Activated naive CD4-positive, alpha-beta T cell treated with anti-CD3 and anti-CD28 coated beads, Interleukin-2, amount 10 ng/mL, durations not matched to agents 7 days and 5 days (primary cell): ENCODE data around the gene ABCD3.
"Not testable (repeated sequence)": the region's sequence is repeated elsewhere in the genome, so short reads cannot be mapped to it uniquely, and the experiment has no call there.

Experiments used
- CTCF ChIA-PET: fragments of 350-600 bp; sonication (Branson Sonifier 250); formaldehyde crosslinking; loops from one replicate; lab custom pipeline; 2021; ENCODE audit warnings: antibody characterized with exemption; lab: Charles Lee
- DNase-seq: peaks from one replicate; pipeline ENCODE4 v3.0.0-alpha.2; 2020
- H3K27ac Mint-ChIP-seq: one replicate; pipeline ENCODE4 v1.8.0; 2021; ENCODE audit warnings: mild to moderate bottlenecking, moderate library complexity, mixed read lengths
- H3K27me3 Mint-ChIP-seq: one replicate; pipeline ENCODE4 v1.8.0; 2021; ENCODE audit warnings: mild to moderate bottlenecking, mixed read lengths
- H3K36me3 Mint-ChIP-seq: one replicate; pipeline ENCODE4 v1.8.0; 2021; ENCODE audit warnings: mixed read lengths
- H3K4me1 Mint-ChIP-seq: one replicate; pipeline ENCODE4 v1.8.0; 2021; ENCODE audit warnings: mixed read lengths
- H3K4me3 Mint-ChIP-seq: one replicate; pipeline ENCODE4 v1.8.0; 2021; ENCODE audit warnings: mild to moderate bottlenecking, moderate library complexity, mixed read lengths
- H3K9me3 Mint-ChIP-seq: one replicate; pipeline ENCODE4 v1.8.0; 2021; ENCODE audit warnings: mixed read lengths

Gene ABCD3

GRCh38 chr1:94549706-94550105 is 131.5 kb downstream of the ABCD3 start:
- DNase-seq = no peak
- H3K4me3 Mint-ChIP-seq = no peak overlapping the region
- peaks cover 27% of the 10 kb centered on the region for H3K27me3 Mint-ChIP-seq
- H3K27ac Mint-ChIP-seq = no peak overlapping the region
- H3K9me3 Mint-ChIP-seq = no peaks in the 10 kb centered on the region
- CTCF ChIA-PET = no interaction called here
- H3K4me1 Mint-ChIP-seq = no peaks in the 10 kb centered on the region
- H3K36me3 Mint-ChIP-seq = no peaks in the 10 kb centered on the region

GRCh38 chr1:94550396-94550795 is 132.2 kb downstream of the ABCD3 start:
- H3K36me3 Mint-ChIP-seq = no peaks in the 10 kb centered on the region
- H3K27me3 Mint-ChIP-seq = peaks cover 25% of the 10 kb centered on the region
- H3K9me3 Mint-ChIP-seq = no peaks in the 10 kb centered on the region
- CTCF ChIA-PET = no interaction called here
- no peak for DNase-seq
- no peak overlapping the region for H3K27ac Mint-ChIP-seq
- H3K4me1 Mint-ChIP-seq = no peaks in the 10 kb centered on the region
- no peak overlapping the region for H3K4me3 Mint-ChIP-seq

- H3K27me3 Mint-ChIP-seq = peaks cover 28% of the 10 kb centered on the region
- H3K4me3 Mint-ChIP-seq = no peak overlapping the region
- H3K27ac Mint-ChIP-seq = no peak overlapping the region
- H3K4me1 Mint-ChIP-seq = no peaks in the 10 kb centered on the region
- no peaks in the 10 kb centered on the region for H3K36me3 Mint-ChIP-seq
- no peak for DNase-seq
- no peaks in the 10 kb centered on the region for H3K9me3 Mint-ChIP-seq
- CTCF ChIA-PET = no interaction called here
Observed at GRCh38 chr1:94550800-94551241, 132.6 kb downstream of the ABCD3 start.

GRCh38 chr1:94551449-94551848 is 133.3 kb downstream of the ABCD3 start:
- CTCF ChIA-PET = no interaction called here
- Mint-ChIP-seq H3K9me3 (no peaks in the 10 kb centered on the region), H3K27ac (no peak overlapping the region), H3K4me3 (no peak overlapping the region), H3K4me1 (no peaks in the 10 kb centered on the region), H3K27me3 (peaks cover 26% of the 10 kb centered on the region), H3K36me3 (no peaks in the 10 kb centered on the region)
- DNase-seq = no peak

DNA sequence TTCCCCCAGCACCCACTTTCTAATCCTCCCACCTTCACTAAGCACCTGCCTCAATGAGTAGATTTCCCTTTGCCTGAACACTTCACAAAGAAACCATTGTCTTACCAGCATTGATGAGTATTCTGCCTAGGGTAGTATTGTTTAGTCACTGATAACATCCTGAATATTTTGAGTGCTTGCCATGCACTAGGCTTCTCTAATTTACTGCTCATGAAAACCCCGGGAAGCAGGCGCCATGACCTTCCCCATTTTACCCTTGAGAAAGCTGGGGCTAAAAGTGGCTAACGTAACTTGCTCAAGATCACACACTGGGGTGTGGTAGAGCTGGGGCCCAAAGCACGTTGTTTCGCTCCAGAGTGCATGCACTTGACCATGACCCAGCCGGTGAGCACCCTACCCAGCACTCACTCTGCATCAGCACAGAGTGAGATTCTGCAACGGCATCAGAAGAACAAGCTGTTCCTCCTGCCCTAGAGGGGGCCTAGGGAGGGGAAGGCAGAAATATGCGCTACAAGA is 133.9 kb downstream of the ABCD3 start:
- Mint-ChIP-seq H3K4me3 (no peak overlapping the region), H3K36me3 (no peaks in the 10 kb centered on the region), H3K27ac (no peak overlapping the region), H3K4me1 (no peaks in the 10 kb centered on the region), H3K9me3 (no peaks in the 10 kb centered on the region), H3K27me3 (peaks cover 22% of the 10 kb centered on the region)
- CTCF ChIA-PET = no interaction called here
- DNase-seq = no peak

DNA sequence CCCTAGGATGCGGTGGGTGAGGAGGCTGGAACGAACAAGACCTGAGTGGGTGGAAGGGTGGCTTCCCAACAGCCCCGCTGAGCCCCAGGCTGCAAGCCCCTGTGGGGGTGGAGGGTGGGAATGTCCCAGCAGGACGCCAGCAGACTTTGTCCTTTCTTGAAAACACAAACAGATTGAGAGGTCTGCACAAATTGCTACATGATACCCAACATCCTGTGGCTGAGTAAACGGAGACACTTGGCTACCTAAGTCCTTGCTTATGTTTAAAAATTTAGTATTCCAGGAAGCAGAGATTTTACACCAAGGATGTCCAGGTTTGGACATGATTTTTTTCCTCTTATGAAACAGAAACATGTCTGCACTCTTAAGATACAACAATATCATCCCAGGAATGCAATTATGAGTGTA is 135.1 kb downstream of the ABCD3 start:
- no peaks in the 10 kb centered on the region for H3K36me3 Mint-ChIP-seq
- H3K27ac Mint-ChIP-seq = no peak overlapping the region
- H3K27me3 Mint-ChIP-seq = peaks cover 21% of the 10 kb centered on the region
- CTCF ChIA-PET = no interaction called here
- H3K4me1 Mint-ChIP-seq = no peaks in the 10 kb centered on the region
- DNase-seq = no peak
- no peak overlapping the region for H3K4me3 Mint-ChIP-seq
- H3K9me3 Mint-ChIP-seq = no peaks in the 10 kb centered on the region

GRCh38 chr1:94553931-94554330 is 135.7 kb downstream of the ABCD3 start:
- H3K36me3 Mint-ChIP-seq = no peaks in the 10 kb centered on the region
- H3K27me3 Mint-ChIP-seq = peaks cover 21% of the 10 kb centered on the region
- CTCF ChIA-PET = no interaction called here
- no peak for DNase-seq
- no peak overlapping the region for H3K4me3 Mint-ChIP-seq
- H3K27ac Mint-ChIP-seq = no peak overlapping the region
- no peaks in the 10 kb centered on the region for H3K4me1 Mint-ChIP-seq
- H3K9me3 Mint-ChIP-seq = no peaks in the 10 kb centered on the region

DNA sequence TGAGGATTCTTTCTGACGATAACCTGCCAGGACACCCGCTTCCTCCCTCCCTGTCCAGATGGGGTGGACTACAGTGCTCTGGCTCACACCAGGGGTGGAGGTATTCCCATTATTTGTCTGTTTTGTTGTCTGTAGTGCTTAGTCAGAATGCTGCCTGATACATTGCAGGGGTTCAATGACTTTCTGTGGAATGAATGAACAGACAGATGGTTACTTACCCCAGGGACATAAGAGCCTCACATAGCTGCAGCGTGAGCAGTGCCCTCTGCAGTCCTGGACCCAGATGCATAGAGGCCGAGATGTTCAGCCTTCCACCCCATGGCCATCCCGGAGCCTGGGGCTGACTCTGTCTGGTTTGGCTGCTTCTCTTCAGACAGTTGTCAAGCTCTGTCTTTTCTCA is 136.4 kb downstream of the ABCD3 start:
- no peaks in the 10 kb centered on the region for H3K9me3 Mint-ChIP-seq
- H3K36me3 Mint-ChIP-seq = no peaks in the 10 kb centered on the region
- peaks cover 17% of the 10 kb centered on the region for H3K27me3 Mint-ChIP-seq
- no peaks in the 10 kb centered on the region for H3K4me1 Mint-ChIP-seq
- CTCF ChIA-PET = no interaction called here
- no peak for DNase-seq
- H3K27ac Mint-ChIP-seq = no peak overlapping the region
- no peak overlapping the region for H3K4me3 Mint-ChIP-seq

DNA sequence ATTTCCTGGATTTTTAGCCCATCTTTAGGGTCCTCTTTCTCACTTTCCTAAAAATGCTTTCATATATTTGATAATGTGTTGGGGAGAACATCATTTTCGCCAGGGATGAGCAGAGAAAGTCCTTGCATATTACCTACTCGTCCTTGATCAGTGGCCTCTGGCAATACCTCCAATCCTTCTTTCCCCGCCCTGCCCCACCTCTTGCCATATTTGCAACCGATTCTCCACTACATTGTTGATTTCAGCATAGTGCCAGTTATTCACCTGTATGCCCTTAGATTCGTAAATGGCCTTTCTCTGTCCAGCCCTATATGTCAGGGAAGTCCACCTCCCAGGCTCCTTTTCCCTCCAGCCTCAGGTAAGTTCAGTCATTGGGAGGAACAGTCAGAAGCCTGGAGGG is 136.9 kb downstream of the ABCD3 start:
- DNase-seq = no peak
- Mint-ChIP-seq H3K27me3 (peaks cover 17% of the 10 kb centered on the region), H3K4me3 (no peak overlapping the region), H3K36me3 (no peaks in the 10 kb centered on the region), H3K27ac (no peak overlapping the region), H3K4me1 (no peaks in the 10 kb centered on the region), H3K9me3 (no peaks in the 10 kb centered on the region)
- CTCF ChIA-PET = no interaction called here

- Mint-ChIP-seq H3K4me3 (no peak overlapping the region), H3K36me3 (no peaks in the 10 kb centered on the region), H3K27ac (no peak overlapping the region), H3K9me3 (no peaks in the 10 kb centered on the region), H3K27me3 (peaks cover 9% of the 10 kb centered on the region), H3K4me1 (no peaks in the 10 kb centered on the region)
- DNase-seq = no peak
- CTCF ChIA-PET = interaction anchor here (0.6 kb wide), 1 partner anchor 179 kb away, joined by 3 read pairs; no protein-coding TSS in a partner anchor
Observed at GRCh38 chr1:94559921-94560320, 141.7 kb downstream of the ABCD3 start.

- Mint-ChIP-seq H3K27ac (no peak overlapping the region), H3K27me3 (peaks cover 8% of the 10 kb centered on the region), H3K36me3 (no peaks in the 10 kb centered on the region), H3K9me3 (no peaks in the 10 kb centered on the region), H3K4me3 (no peak overlapping the region), H3K4me1 (no peaks in the 10 kb centered on the region)
- no peak for DNase-seq
- CTCF ChIA-PET = interaction anchor here (0.6 to 0.7 kb wide), 2 partner anchors 88 to 178 kb away, joined by 3 to 4 read pairs; no protein-coding TSS in a partner anchor
Observed at GRCh38 chr1:94560333-94560732, 142.1 kb downstream of the ABCD3 start.

- no peaks in the 10 kb centered on the region for H3K4me1 Mint-ChIP-seq
- no peak for DNase-seq
- CTCF ChIA-PET = no interaction called here
- no peak overlapping the region for H3K27ac Mint-ChIP-seq
- no peaks in the 10 kb centered on the region for H3K9me3 Mint-ChIP-seq
- no peak overlapping the region for H3K4me3 Mint-ChIP-seq
- H3K27me3 Mint-ChIP-seq = no peaks in the 10 kb centered on the region
- no peaks in the 10 kb centered on the region for H3K36me3 Mint-ChIP-seq
Observed at GRCh38 chr1:94562519-94563260, 144.5 kb downstream of the ABCD3 start.

GRCh38 chr1:94565901-94566300 is 147.7 kb downstream of the ABCD3 start:
- no peak overlapping the region for H3K27ac Mint-ChIP-seq
- DNase-seq = no peak
- no peaks in the 10 kb centered on the region for H3K27me3 Mint-ChIP-seq
- no peak overlapping the region for H3K4me3 Mint-ChIP-seq
- peaks cover 4% of the 10 kb centered on the region for H3K9me3 Mint-ChIP-seq
- CTCF ChIA-PET = no interaction called here
- no peaks in the 10 kb centered on the region for H3K4me1 Mint-ChIP-seq
- H3K36me3 Mint-ChIP-seq = no peaks in the 10 kb centered on the region

DNA sequence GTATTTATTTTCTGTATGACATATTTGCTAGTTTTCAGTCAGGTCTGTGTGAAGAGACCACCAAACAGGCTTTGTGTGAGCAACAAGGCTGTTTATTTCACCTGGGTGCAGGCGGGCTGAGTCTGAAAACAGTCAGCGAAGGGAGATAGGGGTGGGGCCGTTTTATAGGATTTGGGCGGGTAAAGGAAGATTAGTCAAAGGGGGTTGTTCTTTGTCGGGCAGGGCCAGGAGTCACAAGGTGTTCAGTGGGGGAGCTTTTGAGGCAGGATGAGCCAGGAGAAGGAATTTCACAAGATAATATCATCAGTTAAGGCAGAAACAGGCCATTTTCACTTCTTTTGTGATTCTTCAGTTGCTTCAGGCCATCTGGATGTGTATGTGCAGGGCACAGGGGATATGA is 148.2 kb downstream of the ABCD3 start:
- H3K27me3 Mint-ChIP-seq, H3K4me1 Mint-ChIP-seq, CTCF ChIA-PET, H3K27ac Mint-ChIP-seq, H3K36me3 Mint-ChIP-seq, H3K9me3 Mint-ChIP-seq, H3K4me3 Mint-ChIP-seq, DNase-seq: not testable (repeated sequence)

- H3K27me3 Mint-ChIP-seq, H3K9me3 Mint-ChIP-seq, H3K4me1 Mint-ChIP-seq, H3K4me3 Mint-ChIP-seq, H3K27ac Mint-ChIP-seq, DNase-seq, CTCF ChIA-PET, H3K36me3 Mint-ChIP-seq: not testable (repeated sequence)
Observed at GRCh38 chr1:94567975-94568607, 149.9 kb downstream of the ABCD3 start.
